Measurements from ENCODE around the gene PECR. TPM values are rescaled to one million over a fixed set of nuclear protein-coding genes. Genes with fewer than 3 reads are reported as not detected.

The PECR gene
- total and polyA plus RNA-seq, 8 donors, result 3.8 to 7.5 (median 4.8) TPM

DNA sequence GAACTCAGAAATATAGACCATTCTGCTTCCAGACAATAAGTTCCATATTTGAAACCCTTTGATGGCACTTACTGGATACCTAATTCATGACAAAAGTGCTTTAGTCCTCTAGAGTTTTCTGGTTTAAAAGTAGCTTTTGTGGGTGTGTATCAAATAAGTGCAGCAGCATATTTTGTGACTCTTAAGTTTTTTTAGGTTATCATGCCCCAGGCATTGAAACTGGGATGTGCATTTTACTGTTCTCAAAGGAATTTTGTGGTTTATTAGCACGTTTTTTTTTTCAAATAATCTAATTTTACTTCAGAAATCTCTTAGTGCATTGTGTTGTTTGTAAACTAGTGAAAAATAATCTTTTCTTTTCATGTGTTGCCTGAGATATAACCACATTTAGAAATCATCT is 29.0 kb upstream of the PECR start:
- no peak for DNase-seq
- Histone ChIP-seq H3K27ac (peak overlapping the region in 1 of 4 donors; percentile 88), H3K27me3 (no peaks in the 10 kb centered on the region), H3K4me3 (peak overlapping the region in 1 of 4 donors; percentile 77), H3K36me3 (peaks cover 0 to 9% (median 5%) of the 10 kb centered on the region in 3 donors), H3K9me3 (no peaks in the 10 kb centered on the region), H3K4me1 (peaks cover 9 to 32% (median 23%) of the 10 kb centered on the region in 3 donors)
- FAIRE-seq, result no peak
- intact Hi-C loops (cut with DNase I), result no loop called here
- WGBS, 2 donors, result 11 to 12% methylated on average over 1 of the region's 1 CpG
- TF ChIP-seq, protein P1, sequence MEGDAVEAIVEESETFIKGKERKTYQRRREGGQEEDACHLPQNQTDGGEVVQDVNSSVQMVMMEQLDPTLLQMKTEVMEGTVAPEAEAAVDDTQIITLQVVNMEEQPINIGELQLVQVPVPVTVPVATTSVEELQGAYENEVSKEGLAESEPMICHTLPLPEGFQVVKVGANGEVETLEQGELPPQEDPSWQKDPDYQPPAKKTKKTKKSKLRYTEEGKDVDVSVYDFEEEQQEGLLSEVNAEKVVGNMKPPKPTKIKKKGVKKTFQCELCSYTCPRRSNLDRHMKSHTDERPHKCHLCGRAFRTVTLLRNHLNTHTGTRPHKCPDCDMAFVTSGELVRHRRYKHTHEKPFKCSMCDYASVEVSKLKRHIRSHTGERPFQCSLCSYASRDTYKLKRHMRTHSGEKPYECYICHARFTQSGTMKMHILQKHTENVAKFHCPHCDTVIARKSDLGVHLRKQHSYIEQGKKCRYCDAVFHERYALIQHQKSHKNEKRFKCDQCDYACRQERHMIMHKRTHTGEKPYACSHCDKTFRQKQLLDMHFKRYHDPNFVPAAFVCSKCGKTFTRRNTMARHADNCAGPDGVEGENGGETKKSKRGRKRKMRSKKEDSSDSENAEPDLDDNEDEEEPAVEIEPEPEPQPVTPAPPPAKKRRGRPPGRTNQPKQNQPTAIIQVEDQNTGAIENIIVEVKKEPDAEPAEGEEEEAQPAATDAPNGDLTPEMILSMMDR (IDR thresholded peaks at IDR 0.05), result no peak
- ATAC-seq, result no peak

DNA sequence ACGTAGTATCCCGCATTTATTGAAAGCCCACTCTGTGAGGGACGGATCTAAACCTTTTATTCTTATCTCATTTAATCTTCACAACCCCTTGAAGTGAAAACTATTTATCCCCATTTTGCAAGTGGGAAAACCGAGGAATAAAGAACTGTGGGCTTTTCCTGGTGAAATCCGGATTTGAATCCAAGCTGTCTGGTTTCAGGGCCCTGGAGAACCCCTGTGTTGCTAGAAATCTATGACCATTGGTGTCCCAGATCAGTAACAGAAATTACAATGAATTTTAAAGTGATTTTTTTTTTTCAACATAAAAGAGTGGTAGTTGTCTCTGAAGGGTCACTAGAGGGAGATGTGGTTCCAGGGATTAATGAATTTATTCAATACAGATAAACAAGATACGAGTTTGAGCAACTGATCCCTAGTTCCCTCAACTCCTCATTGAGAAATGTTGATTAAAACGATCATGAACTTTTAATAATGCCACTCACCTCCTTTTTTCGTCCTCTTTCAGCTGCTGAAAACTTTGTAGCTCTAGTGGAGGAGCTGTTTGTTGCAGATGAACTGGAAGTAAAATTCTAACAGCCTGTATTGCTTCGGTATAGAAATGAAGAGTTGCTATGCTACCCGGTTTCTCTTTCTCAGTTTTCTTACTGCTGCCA is 28.5 kb upstream of the PECR start:
- TF ChIP-seq, protein P1 (IDR thresholded peaks at IDR 0.05), result peak in 2 of 4 donors; percentile 17 to 22
- DNase-seq (no peak), FAIRE-seq (no peak), ATAC-seq (peak in 2 of 4 donors; percentile 17 to 39)
- H3K9me3 ChIP-seq, result no peaks in the 10 kb centered on the region
- peaks cover 9 to 27% (median 19%) of the 10 kb centered on the region in 3 donors for H3K4me1 ChIP-seq
- no peaks in the 10 kb centered on the region for H3K27me3 ChIP-seq
- intact Hi-C loops (cut with DNase I), result no loop called here
- 2 to 3% methylated on average over 10 of the region's 10 CpGs for WGBS, 2 donors
- H3K4me3 ChIP-seq, result peak overlapping the region; percentile 77 to 89 (median 84)
- peaks cover 0 to 9% (median 5%) of the 10 kb centered on the region in 3 donors for H3K36me3 ChIP-seq
- H3K27ac ChIP-seq, result peak overlapping the region in 3 of 4 donors; percentile 81 to 88 (median 83)

DNA sequence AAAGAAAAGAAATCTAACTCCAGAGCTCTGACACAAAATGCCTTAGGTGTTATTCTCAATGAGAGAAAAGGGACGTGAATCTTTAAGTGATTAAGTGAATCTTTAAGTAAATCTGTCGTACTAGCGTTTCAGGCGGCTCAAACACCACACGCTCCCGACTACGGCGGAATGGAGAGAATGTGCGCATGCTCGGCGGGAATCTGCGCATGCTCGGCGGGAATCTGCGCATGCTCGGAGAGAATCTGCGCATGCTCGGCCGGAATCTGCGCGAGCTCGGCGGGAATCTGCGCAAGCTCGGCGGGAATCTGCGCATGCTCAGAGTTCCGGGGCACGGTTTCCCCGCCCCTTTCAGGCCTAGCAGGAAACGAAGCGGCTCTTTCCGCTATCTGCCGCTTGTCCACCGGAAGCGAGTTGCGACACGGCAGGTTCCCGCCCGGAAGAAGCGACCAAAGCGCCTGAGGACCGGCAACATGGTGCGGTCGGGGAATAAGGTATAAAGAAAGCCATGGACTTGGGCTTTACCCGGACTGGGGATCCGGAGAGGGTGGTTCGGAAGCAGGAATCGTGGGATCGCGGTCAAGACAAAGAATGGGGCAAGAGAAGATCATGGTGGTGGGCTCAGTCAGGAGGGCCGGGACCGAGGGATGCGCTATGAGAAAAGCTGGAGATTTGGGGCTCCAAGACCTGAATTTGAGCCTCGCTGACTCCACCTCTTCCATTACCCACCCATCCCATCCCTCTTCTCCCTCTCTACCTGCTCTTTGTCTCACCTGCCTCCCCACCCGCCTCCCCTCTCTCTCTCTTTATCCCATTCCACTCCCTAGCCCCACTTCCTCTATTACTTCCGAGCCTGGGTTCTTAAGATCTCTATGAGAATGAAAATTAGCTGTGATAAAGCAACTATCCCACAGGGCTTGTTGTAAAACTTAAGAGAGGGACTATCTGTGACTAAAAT is 27.6 kb upstream of the PECR start, which contains the start of gene XRCC5:
TSS of gene XRCC5 (plus strand) at position 382 of the 955 bp plus-strand sequence. CDS start at position 471, 89 bp downstream.
- DNase-seq, result peak; percentile 93 to 99 (median 98)
- H3K4me3 ChIP-seq, result peak within 1 kb of the TSS; percentile 77 to 89 (median 84)
- no peaks in the 10 kb centered on the region for H3K27me3 ChIP-seq
- peak; percentile 95 for FAIRE-seq
- peak within 1 kb of the TSS; percentile 72 to 88 (median 82) for H3K27ac ChIP-seq
- intact Hi-C loops (cut with DNase I), result no loop called here
- TF ChIP-seq, protein P1 (IDR thresholded peaks at IDR 0.05), result no peak
- H3K36me3 ChIP-seq, result peaks cover 0 to 9% (median 5%) of the 10 kb centered on the region in 3 donors
- H3K4me1 ChIP-seq, result peaks cover 9 to 24% (median 19%) of the 10 kb centered on the region in 3 donors
- peak; percentile 96 to 98 (median 98) for ATAC-seq
- WGBS, 2 donors, result 0% methylated on average over 57 of the region's 57 CpGs
- H3K9me3 ChIP-seq, result no peaks in the 10 kb centered on the region

DNA sequence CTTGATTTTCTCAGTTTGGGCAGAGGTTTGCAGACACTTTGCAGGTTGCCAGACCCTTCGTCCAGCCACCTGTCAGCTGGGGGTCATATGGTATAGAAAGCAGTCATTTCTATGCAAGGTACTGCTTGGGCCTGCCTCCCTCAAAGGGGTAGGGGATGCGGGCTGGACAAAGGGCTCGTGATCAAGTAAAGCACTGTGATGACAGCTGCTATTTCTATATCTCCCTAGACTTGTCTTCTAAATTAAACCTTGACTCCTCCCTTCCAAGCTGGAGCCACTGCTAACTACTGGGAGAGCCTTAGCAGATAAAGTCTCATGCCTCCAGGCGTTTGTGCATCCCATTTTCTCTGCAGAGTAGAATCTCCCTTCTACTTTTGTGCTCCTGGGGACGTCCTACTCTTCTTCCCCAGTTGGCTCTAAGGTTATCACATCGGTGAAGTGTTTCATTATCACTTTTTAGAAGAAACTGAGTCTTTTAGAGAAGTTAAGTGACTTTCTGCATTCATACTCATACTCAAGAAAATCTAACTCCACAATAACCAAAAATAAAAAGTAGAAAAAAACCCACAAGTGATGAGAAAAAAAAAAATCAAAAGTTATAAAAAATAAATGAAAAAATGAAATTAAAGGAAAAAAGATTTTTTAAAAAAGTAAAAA is 26.8 kb upstream of the PECR start:
- intact Hi-C loops (cut with DNase I), result no loop called here
- DNase-seq, result peak in 2 of 6 donors; percentile 16 to 20
- peak overlapping the region in 3 of 4 donors; percentile 4 to 89 (median 77) for H3K4me3 ChIP-seq
- no peak for FAIRE-seq
- 60 to 62% methylated on average over 6 of the region's 6 CpGs for WGBS, 2 donors
- no peak for ATAC-seq
- H3K4me1 ChIP-seq, result peaks cover 9 to 19% (median 19%) of the 10 kb centered on the region in 3 donors
- TF ChIP-seq, protein P1 (IDR thresholded peaks at IDR 0.05), result no peak
- peaks cover 0 to 4% (median 0%) of the 10 kb centered on the region in 3 donors for H3K36me3 ChIP-seq
- peak overlapping the region in 3 of 4 donors; percentile 63 to 88 (median 72) for H3K27ac ChIP-seq
- no peaks in the 10 kb centered on the region for H3K27me3 ChIP-seq
- no peaks in the 10 kb centered on the region for H3K9me3 ChIP-seq

Measured in pancreas (tissue), 10 donors.